Measurements from ENCODE around the gene FCER2. TPM values are rescaled to one million over a fixed set of nuclear protein-coding genes. Genes with fewer than 3 reads are reported as not detected.

Gene FCER2
- total and polyA plus RNA-seq, 2 of the 4 experiments (the other 2 are of a cell fraction), result not detected

DNA sequence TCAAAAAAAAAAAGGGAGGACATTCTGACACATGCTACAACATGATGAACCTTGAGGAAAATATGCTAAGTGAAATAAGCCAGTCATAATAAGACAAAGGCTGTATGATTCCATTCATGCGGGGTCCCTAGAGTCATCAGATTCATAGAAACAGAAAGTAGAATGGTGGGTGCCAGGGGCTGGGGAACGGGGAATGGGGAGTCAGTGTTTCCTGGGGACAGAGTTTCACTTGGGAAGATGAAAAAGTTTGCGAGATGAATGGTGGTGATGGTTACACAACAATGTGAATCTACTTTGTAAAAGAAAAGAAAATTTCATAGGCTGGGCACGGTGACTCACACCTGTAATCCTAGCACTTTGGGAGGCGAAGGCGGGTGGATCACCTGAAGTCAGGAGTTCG lies 36.1 kb upstream of the FCER2 start:
- H3K14ac ChIP-seq (replicated peaks; ENCODE audit: low read depth, low read length), result no peak overlapping the region
- H2AK9ac ChIP-seq (replicated peaks; ENCODE audit: low read depth, low read length, poor library complexity), result no peak overlapping the region
- H4K5ac ChIP-seq (ENCODE audit: low read depth, low read length), result no peak overlapping the region
- no peak overlapping the region for H3K23ac ChIP-seq (ENCODE audit: low read depth, low read length)
- no TSS peak for BruUV-seq (replicated peaks)
- 86% methylated on average over 5 of the region's 7 CpGs; no CpG with 5 or more reads in 1 of the 2 experiments for WGBS, 2 experiments (ENCODE audit: extremely low coverage in 2 of 2, insufficient read length in 1 of 2)
- H3K9me1 ChIP-seq (ENCODE audit: insufficient read depth, low read length), result no peaks in the 10 kb centered on the region
- no peak for TF ChIP-seq MAZ (IDR thresholded peaks at IDR 0.05; ENCODE audit: borderline replicate concordance, low read depth, low read length)
- no peak for TF ChIP-seq CHD1 (IDR thresholded peaks at IDR 0.05; ENCODE audit: low read depth, low read length)
- no peak for TF ChIP-seq MAFK (IDR thresholded peaks at IDR 0.05; ENCODE audit: low read depth, low read length)
- no peak for TF ChIP-seq RCOR1 (IDR thresholded peaks at IDR 0.05; ENCODE audit: insufficient replicate concordance, low read length)
- TF ChIP-seq MXI1 (IDR thresholded peaks at IDR 0.05; ENCODE audit: borderline replicate concordance, low read depth, low read length), result no peak
- intact Hi-C loops (cut with micrococcal nuclease) (no loop called here), dilution Hi-C loops (cut with HindIII; ENCODE audit: low sequenced_read_pairs, unreplicated experiment) (no loop called here), in situ Hi-C loops (cut with MboI; ENCODE audit: low sequenced_read_pairs) (no loop called here)
- H4K20me1 ChIP-seq (ENCODE audit: insufficient read depth, low read length), result no peaks in the 10 kb centered on the region
- H2BK15ac ChIP-seq (ENCODE audit: low read depth, low read length), result no peak overlapping the region
- H3K18ac ChIP-seq (ENCODE audit: low read depth, low read length), result no peak overlapping the region
- no peaks in the 10 kb centered on the region for H3K79me1 ChIP-seq (ENCODE audit: low read depth in 1 of 2, low read length in 2 of 2)
- H3K27me3 ChIP-seq (ENCODE audit: control insufficient read depth, insufficient read depth, low read length), result peaks cover 14% of the 10 kb centered on the region
- H3K36me3 ChIP-seq (ENCODE audit: control insufficient read depth, insufficient read depth, low read length), result no peaks in the 10 kb centered on the region
- H3K9me3 ChIP-seq (ENCODE audit: control insufficient read depth, insufficient read depth, low read length), result no peaks in the 10 kb centered on the region
- H2BK20ac ChIP-seq (ENCODE audit: low read depth, low read length), result no peak overlapping the region
- no peak overlapping the region for H2AFZ ChIP-seq (replicated peaks; ENCODE audit: low read length, poor library complexity)
- H3K27ac ChIP-seq (ENCODE audit: insufficient read depth, low read length), result no peak overlapping the region
- no peak overlapping the region for H3K9ac ChIP-seq (ENCODE audit: low read depth, low read length)
- H3K4me3 ChIP-seq (ENCODE audit: insufficient read depth, low read depth, low read length), result no peak overlapping the region
- H2BK120ac ChIP-seq (ENCODE audit: low read depth, low read length), result no peak overlapping the region
- no peak overlapping the region for H3K56ac ChIP-seq (ENCODE audit: extremely low read depth, insufficient read depth, low read length)
- CTCF ChIA-PET, result no interaction called here
- no peak for ATAC-seq (ENCODE audit: low read depth)
- H2AK5ac ChIP-seq (ENCODE audit: low read depth, low read length), result no peak overlapping the region
- no peak overlapping the region for H3K4me2 ChIP-seq (ENCODE audit: low read depth, low read length)
- POLR2A ChIA-PET (ENCODE audit: unreplicated experiment), result no interaction called here
- no peak overlapping the region for H2BK5ac ChIP-seq (ENCODE audit: low read depth, low read length, poor library complexity, severe bottlenecking)
- no peak overlapping the region for H4K8ac ChIP-seq (ENCODE audit: low read depth in 2 of 2, low read length in 2 of 2)
- H3K4ac ChIP-seq (ENCODE audit: low read depth, low read length), result no peak overlapping the region
- H3K4me1 ChIP-seq (ENCODE audit: control insufficient read depth, insufficient read depth, low read length), result no peaks in the 10 kb centered on the region
- DNase-seq, result no peak
- no peak overlapping the region for H4K91ac ChIP-seq (ENCODE audit: insufficient read depth, low read depth, low read length)
